GM23248 (cell line): ENCODE results near the gene PTEN.

Experiments
- EZH2 ChIP-seq: fragments of 200-600 bp; sonication (generic); IDR thresholded peaks from 2 replicates; pipeline ENCODE4 v1.6.1; 2018; ENCODE audit warnings: antibody characterized with exemption, mild to moderate bottlenecking; ENCODE audit not compliant: insufficient read depth, poor library complexity, severe bottlenecking
- EZH2phosphoT487 ChIP-seq: fragments of 200-600 bp; sonication (generic); IDR thresholded peaks from 2 replicates; pipeline ENCODE4 v1.6.1; 2018; ENCODE audit warnings: antibody characterized with exemption, moderate library complexity, mild to moderate bottlenecking, low read depth; ENCODE audit not compliant: insufficient read depth

GRCh38 chr10:87818505-87819288 is 44.7 kb upstream of the PTEN start:
- TF ChIP-seq EZH2: no peak
- TF ChIP-seq EZH2phosphoT487: no peak
